Suprapubic skin (tissue), 4 donors: Measurements from ENCODE around the gene EML4.

Source experiments
- POLR2A ChIP-seq, 2 donors: fragments of 450-650 bp; IDR thresholded peaks; one replicate each; pipeline ENCODE4 v1.6.1; 2017; ENCODE audit warnings: antibody characterized with exemption in 2 of 2, mild to moderate bottlenecking in 2 of 2, moderate library complexity in 2 of 2
- POLR2AphosphoS5 ChIP-seq, 3 donors: sonication (generic); formaldehyde crosslinking; IDR thresholded peaks; one replicate each; pipeline ENCODE4 v1.6.1; 2017; ENCODE audit warnings: antibody characterized with exemption in 3 of 3
- TF ChIP-seq, protein P1 (sequence below), 2 donors: fragments of 200-600 bp in 1 of 2; fragments of 450-650 bp in 1 of 2; sonication (generic) in 1 of 2; IDR thresholded peaks; one replicate each; pipeline ENCODE4 v1.5.1; 2016 to 2019; ENCODE audit warnings: antibody characterized with exemption in 2 of 2, mild to moderate bottlenecking in 1 of 2, moderate library complexity in 1 of 2

GRCh38 chr2:42161444-42161843 is 7.7 kb upstream of the EML4 start:
- TF ChIP-seq, protein P1, sequence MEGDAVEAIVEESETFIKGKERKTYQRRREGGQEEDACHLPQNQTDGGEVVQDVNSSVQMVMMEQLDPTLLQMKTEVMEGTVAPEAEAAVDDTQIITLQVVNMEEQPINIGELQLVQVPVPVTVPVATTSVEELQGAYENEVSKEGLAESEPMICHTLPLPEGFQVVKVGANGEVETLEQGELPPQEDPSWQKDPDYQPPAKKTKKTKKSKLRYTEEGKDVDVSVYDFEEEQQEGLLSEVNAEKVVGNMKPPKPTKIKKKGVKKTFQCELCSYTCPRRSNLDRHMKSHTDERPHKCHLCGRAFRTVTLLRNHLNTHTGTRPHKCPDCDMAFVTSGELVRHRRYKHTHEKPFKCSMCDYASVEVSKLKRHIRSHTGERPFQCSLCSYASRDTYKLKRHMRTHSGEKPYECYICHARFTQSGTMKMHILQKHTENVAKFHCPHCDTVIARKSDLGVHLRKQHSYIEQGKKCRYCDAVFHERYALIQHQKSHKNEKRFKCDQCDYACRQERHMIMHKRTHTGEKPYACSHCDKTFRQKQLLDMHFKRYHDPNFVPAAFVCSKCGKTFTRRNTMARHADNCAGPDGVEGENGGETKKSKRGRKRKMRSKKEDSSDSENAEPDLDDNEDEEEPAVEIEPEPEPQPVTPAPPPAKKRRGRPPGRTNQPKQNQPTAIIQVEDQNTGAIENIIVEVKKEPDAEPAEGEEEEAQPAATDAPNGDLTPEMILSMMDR (IDR thresholded peaks at IDR 0.05), result no peak
- TF ChIP-seq POLR2AphosphoS5 (IDR thresholded peaks at IDR 0.05) (no peak), POLR2A (IDR thresholded peaks at IDR 0.05) (no peak)
